DND-41 (cell line): ENCODE measurements around the gene SLC6A7.

Experiments used
- ATAC-seq: fragments of 200-7000 bp; cut with Tn5 transposase; 3 replicates; pipeline ENCODE4 v1.9.1; 2021; ENCODE audit warnings: low read depth; ENCODE audit not compliant: insufficient read depth
- DNase-seq: peaks from one replicate; pipeline ENCODE4 v3.0.0-alpha.2; 2020
- H2AFZ ChIP-seq: 2 replicates; pipeline ENCODE4 v1.6.0; 2012; ENCODE audit warnings: low read depth, low read length
- H3K27ac ChIP-seq: 2 replicates; pipeline ENCODE4 v1.5.1; 2012; ENCODE audit warnings: low read length, inconsistent platforms
- H3K27me3 ChIP-seq: fragments of 200-600 bp; sonication (generic); 2 replicates; pipeline ENCODE4 v1.6.0; 2012; ENCODE audit warnings: low read length, mild to moderate bottlenecking, inconsistent platforms; ENCODE audit not compliant: insufficient read depth, poor library complexity
- H3K36me3 ChIP-seq: 2 replicates; pipeline ENCODE4 v1.5.1; 2012; ENCODE audit warnings: low read length, inconsistent platforms; ENCODE audit not compliant: insufficient read depth
- H3K4me1 ChIP-seq: 2 replicates; pipeline ENCODE4 v1.5.1; 2012; ENCODE audit warnings: mild to moderate bottlenecking, low read length; ENCODE audit not compliant: insufficient read depth
- H3K4me2 ChIP-seq: 2 replicates; pipeline ENCODE4 v1.6.0; 2012; ENCODE audit warnings: mild to moderate bottlenecking, moderate library complexity, low read length, inconsistent platforms; ENCODE audit not compliant: insufficient read depth
- H3K4me3 ChIP-seq, 2 experiments: fragments of 200-600 bp in 1 of 2; shearing (Covaris generic) in 1 of 2; 2 replicates each; pipeline ENCODE4 v1.5.1; 2012 to 2016; ENCODE audit warnings: inconsistent platforms in 2 of 2, low read length in 2 of 2, mild to moderate bottlenecking in 2 of 2, low read depth in 1 of 2, moderate library complexity in 1 of 2
- H3K79me2 ChIP-seq: 2 replicates; pipeline ENCODE4 v1.6.0; 2012; ENCODE audit warnings: low read length, inconsistent platforms; ENCODE audit not compliant: insufficient read depth
- H3K9ac ChIP-seq: 2 replicates; pipeline ENCODE4 v1.6.0; 2012; ENCODE audit warnings: low read depth, mild to moderate bottlenecking, inconsistent platforms, low read length, moderate library complexity
- H3K9me3 ChIP-seq: 2 replicates; pipeline ENCODE4 v1.5.1; 2012; ENCODE audit warnings: low read length, moderate library complexity, mild to moderate bottlenecking, inconsistent platforms; ENCODE audit not compliant: insufficient read depth, severe bottlenecking
- H4K20me1 ChIP-seq: 2 replicates; pipeline ENCODE4 v1.6.0; 2012; ENCODE audit warnings: low read length; ENCODE audit not compliant: insufficient read depth
- CTCF ChIP-seq: IDR thresholded peaks from 2 replicates; pipeline ENCODE4 v1.5.1; 2012; ENCODE audit warnings: borderline replicate concordance, low read length, moderate library complexity, mild to moderate bottlenecking; ENCODE audit not compliant: poor library complexity, severe bottlenecking; ENCODE audit errors: extremely low read depth
- EZH2 ChIP-seq: IDR thresholded peaks from 3 replicates; pipeline ENCODE4 v1.6.1; 2012; ENCODE audit warnings: borderline replicate concordance, low read depth, mild to moderate bottlenecking, moderate library complexity, low read length, inconsistent platforms; ENCODE audit not compliant: severe bottlenecking

SLC6A7 gene

DNA sequence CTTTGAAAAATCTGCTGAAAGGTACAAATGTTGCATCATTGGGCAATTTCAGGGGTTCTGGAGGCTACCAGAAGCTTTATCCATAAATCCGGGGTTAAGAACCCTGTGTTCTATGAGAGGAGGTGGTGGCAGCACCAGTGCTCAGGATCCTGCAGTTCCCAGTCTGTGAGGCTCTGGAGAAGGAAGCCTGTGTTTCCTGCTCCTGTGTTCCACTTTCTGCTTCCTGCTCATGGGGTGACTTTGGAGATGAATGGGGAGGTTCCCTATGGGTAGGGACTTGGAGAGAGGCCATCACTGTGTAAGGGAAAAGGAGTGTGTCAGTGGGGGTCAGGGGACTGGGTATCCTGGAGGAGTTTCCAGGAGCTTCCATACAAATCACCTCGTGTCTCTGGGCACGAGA lies 21.0 kb upstream of the SLC6A7 start:
- Histone ChIP-seq H3K4me1 (no peaks in the 10 kb centered on the region), H3K9me3 (no peaks in the 10 kb centered on the region), H3K4me3 (no peak overlapping the region), H3K4me2 (no peak overlapping the region), H4K20me1 (peaks cover 3% of the 10 kb centered on the region; the same call in 1 of the 2 replicates), H3K9ac (no peak overlapping the region), H3K79me2 (no peaks in the 10 kb centered on the region), H2AFZ (no peak overlapping the region), H3K27me3 (peaks cover 8% of the 10 kb centered on the region), H3K36me3 (no peaks in the 10 kb centered on the region), H3K27ac (no peak overlapping the region)
- TF ChIP-seq CTCF: no peak
- TF ChIP-seq EZH2: no peak
- ATAC-seq (no peak), DNase-seq (no peak)

DNA sequence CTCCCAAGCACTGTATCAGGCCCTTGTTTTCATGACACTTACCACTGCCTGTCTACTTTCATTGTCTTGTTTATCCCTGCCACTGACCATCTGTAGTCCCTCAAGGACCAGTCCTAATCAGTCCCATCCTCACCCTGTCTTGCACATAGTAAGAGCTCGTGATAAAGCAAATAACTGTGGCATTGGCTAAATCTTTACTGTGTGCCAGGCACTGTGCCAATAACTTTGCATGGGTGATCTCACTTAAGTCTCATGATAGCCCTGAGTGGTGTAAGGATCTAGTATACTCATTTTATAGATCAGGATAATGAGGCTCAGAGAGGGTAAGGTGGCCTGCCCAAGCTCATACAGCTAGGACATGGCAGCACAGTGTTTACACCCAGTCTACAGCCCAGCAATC lies 17.7 kb upstream of the SLC6A7 start:
- Histone ChIP-seq H3K9ac (no peak overlapping the region), H3K79me2 (no peaks in the 10 kb centered on the region), H3K4me1 (no peaks in the 10 kb centered on the region), H3K4me3 (no peak overlapping the region), H3K27ac (no peak overlapping the region), H4K20me1 (peaks cover 3% of the 10 kb centered on the region; the same call in 1 of the 2 replicates), H3K9me3 (no peaks in the 10 kb centered on the region), H3K36me3 (no peaks in the 10 kb centered on the region), H2AFZ (no peak overlapping the region), H3K4me2 (no peak overlapping the region), H3K27me3 (peaks cover 8% of the 10 kb centered on the region)
- DNase-seq (no peak), ATAC-seq (no peak)
- TF ChIP-seq EZH2: no peak
- no peak for TF ChIP-seq CTCF

DNA sequence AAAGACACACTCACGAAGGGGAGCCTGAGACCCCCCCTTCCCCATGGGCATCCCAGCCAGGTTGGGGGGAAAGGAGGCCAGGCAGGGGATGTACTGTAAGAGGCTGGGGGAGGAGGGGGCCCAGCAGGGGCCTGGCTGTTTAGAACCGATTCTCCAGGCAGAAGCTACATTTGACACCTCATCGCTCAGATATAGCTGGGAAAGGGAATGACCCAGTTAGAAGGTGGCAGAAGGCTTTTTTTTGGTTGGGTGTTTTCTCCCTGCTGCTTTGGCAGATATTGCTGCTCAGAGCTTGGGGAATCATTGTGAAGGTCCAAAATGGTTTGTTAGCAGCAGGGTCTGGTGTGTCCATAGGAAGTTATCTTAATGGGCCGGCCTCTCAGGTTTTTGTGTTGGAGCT lies 17.3 kb upstream of the SLC6A7 start:
- H3K27me3 ChIP-seq: peaks cover 8% of the 10 kb centered on the region
- H3K4me1 ChIP-seq: no peaks in the 10 kb centered on the region
- no peaks in the 10 kb centered on the region for H3K79me2 ChIP-seq
- no peak overlapping the region for H3K27ac ChIP-seq
- H3K9me3 ChIP-seq: no peaks in the 10 kb centered on the region
- DNase-seq (no peak), ATAC-seq (no peak)
- TF ChIP-seq CTCF: no peak
- TF ChIP-seq EZH2: no peak
- H2AFZ ChIP-seq: no peak overlapping the region
- H3K9ac ChIP-seq: no peak overlapping the region
- no peaks in the 10 kb centered on the region for H3K36me3 ChIP-seq
- no peak overlapping the region for H3K4me2 ChIP-seq
- peaks cover 3% of the 10 kb centered on the region; the same call in 1 of the 2 replicates for H4K20me1 ChIP-seq
- no peak overlapping the region for H3K4me3 ChIP-seq

DNA sequence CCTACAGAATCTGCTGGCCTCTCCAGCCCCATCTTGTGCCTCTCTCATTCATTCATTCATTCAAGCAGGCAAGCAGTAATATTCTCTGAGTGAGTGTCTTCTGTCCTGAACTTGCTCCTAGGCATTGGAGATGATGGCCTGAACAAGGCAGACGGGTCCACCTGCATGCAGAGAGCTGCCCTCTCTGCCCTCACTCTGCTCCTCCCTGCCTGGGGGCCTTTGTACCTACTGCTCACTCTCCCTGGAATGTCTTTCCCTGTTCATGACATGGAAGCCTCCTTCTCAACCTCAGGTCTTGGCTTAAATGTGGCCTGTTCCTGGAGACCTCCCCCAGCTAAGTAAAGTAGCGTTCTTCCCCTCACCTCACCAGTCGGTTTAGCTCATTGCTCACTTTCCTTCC lies 16.7 kb upstream of the SLC6A7 start:
- ATAC-seq (no peak), DNase-seq (no peak)
- Histone ChIP-seq H3K4me3 (no peak overlapping the region), H3K9ac (no peak overlapping the region), H4K20me1 (peaks cover 3% of the 10 kb centered on the region; the same call in 1 of the 2 replicates), H3K27me3 (peaks cover 8% of the 10 kb centered on the region), H3K27ac (no peak overlapping the region), H2AFZ (no peak overlapping the region), H3K79me2 (no peaks in the 10 kb centered on the region), H3K36me3 (no peaks in the 10 kb centered on the region), H3K4me1 (no peaks in the 10 kb centered on the region), H3K4me2 (no peak overlapping the region), H3K9me3 (no peaks in the 10 kb centered on the region)
- TF ChIP-seq CTCF: no peak
- no peak for TF ChIP-seq EZH2
